ENCODE results near the gene PGF. TPM values are rescaled to one million over a fixed set of nuclear protein-coding genes. Genes with fewer than 3 reads are reported as not detected.

PGF gene
- total and polyA plus RNA-seq, 2 of the 13 experiments (the other 11 are each of a cell fraction or from before 2014, with no cell fraction given): 10.7 to 27.5 TPM

GRCh38 chr14:74984236-74985027 is 29.0 kb upstream of the PGF start:
- ATAC-seq (no peak), FAIRE-seq (no peak), DNase-seq (ENCODE audit: low spot score) (no peak)
- ChIA-PET POLR2A (no interaction called here), CTCF (ENCODE audit: low intra/inter-chr PET ratio, low total read pairs) (no interaction called here)
- Histone ChIP-seq H3K27me3 (ENCODE audit: control insufficient read depth in 1 of 2, insufficient read depth in 2 of 2, low read length in 2 of 2) (peaks cover 4 to 40% of the 10 kb centered on the region in 2 experiments; a peak in 4 of 5 replicates), H3K27ac (ENCODE audit: extremely low read length, insufficient read depth, low read length) (no peak overlapping the region), H2AFZ (ENCODE audit: low read length) (no peak overlapping the region), H3K79me2 (ENCODE audit: insufficient read depth, low read length) (no peaks in the 10 kb centered on the region), H3K36me3 (replicated peaks in 1 of 2; ENCODE audit: control insufficient read depth in 1 of 2, insufficient read depth in 2 of 2, low read length in 2 of 2) (no peaks in the 10 kb centered on the region), H3K4me3 (replicated peaks in 1 of 3; ENCODE audit: insufficient read depth in 1 of 3, low read depth in 2 of 3, low read length in 3 of 3) (no peak overlapping the region), H3K4me2 (ENCODE audit: low read depth, low read length) (no peak overlapping the region), H3K9me3 (ENCODE audit: low read length) (no peaks in the 10 kb centered on the region), H4K20me1 (ENCODE audit: insufficient read depth, low read length) (no peaks in the 10 kb centered on the region), H3K9ac (ENCODE audit: insufficient read depth, low read depth, low read length) (no peak overlapping the region), H3K4me1 (ENCODE audit: insufficient read depth, low read length) (peaks cover 14% of the 10 kb centered on the region)
- BruUV-seq (replicated peaks): no TSS peak
- in situ Hi-C loops (cut with HindIII; ENCODE audit: extremely low pct_ligation_motif_present, low pct_unique_long_range_greater_than_20kb): no loop called here
- WGBS (ENCODE audit: low lambda C conversion rate): 55% methylated on average over 10 of the region's 16 CpGs
- TF ChIP-seq TBP (CRISPR knock-in tag; IDR thresholded peaks at IDR 0.05) (no peak), TEAD2 (CRISPR knock-in tag; IDR thresholded peaks at IDR 0.05) (no peak), SALL2 (CRISPR knock-in tag; IDR thresholded peaks at IDR 0.05) (no peak), ZNF773 (CRISPR knock-in tag; IDR thresholded peaks at IDR 0.05; ENCODE audit: borderline replicate concordance) (no peak), SRY (CRISPR knock-in tag; IDR thresholded peaks at IDR 0.05) (no peak), ZNF691 (CRISPR knock-in tag; IDR thresholded peaks at IDR 0.05; ENCODE audit: borderline replicate concordance, low read depth) (no peak), FOXO1 (CRISPR knock-in tag; IDR thresholded peaks at IDR 0.05) (no peak), ZNF737 (CRISPR knock-in tag; IDR thresholded peaks at IDR 0.05; ENCODE audit: borderline replicate concordance) (no peak), RAD21 (CRISPR knock-in tag; IDR thresholded peaks at IDR 0.05) (no peak), PAX8 (CRISPR knock-in tag; IDR thresholded peaks at IDR 0.05; ENCODE audit: borderline replicate concordance) (no peak)
- TF ChIP-seq, protein P1, sequence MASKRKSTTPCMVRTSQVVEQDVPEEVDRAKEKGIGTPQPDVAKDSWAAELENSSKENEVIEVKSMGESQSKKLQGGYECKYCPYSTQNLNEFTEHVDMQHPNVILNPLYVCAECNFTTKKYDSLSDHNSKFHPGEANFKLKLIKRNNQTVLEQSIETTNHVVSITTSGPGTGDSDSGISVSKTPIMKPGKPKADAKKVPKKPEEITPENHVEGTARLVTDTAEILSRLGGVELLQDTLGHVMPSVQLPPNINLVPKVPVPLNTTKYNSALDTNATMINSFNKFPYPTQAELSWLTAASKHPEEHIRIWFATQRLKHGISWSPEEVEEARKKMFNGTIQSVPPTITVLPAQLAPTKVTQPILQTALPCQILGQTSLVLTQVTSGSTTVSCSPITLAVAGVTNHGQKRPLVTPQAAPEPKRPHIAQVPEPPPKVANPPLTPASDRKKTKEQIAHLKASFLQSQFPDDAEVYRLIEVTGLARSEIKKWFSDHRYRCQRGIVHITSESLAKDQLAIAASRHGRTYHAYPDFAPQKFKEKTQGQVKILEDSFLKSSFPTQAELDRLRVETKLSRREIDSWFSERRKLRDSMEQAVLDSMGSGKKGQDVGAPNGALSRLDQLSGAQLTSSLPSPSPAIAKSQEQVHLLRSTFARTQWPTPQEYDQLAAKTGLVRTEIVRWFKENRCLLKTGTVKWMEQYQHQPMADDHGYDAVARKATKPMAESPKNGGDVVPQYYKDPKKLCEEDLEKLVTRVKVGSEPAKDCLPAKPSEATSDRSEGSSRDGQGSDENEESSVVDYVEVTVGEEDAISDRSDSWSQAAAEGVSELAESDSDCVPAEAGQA (IDR thresholded peaks at IDR 0.05; ENCODE audit: low read depth): no peak
- TF ChIP-seq, protein P1 (CRISPR knock-in tag; IDR thresholded peaks at IDR 0.05; ENCODE audit: borderline replicate concordance): no peak
- TF ChIP-seq, protein P2, sequence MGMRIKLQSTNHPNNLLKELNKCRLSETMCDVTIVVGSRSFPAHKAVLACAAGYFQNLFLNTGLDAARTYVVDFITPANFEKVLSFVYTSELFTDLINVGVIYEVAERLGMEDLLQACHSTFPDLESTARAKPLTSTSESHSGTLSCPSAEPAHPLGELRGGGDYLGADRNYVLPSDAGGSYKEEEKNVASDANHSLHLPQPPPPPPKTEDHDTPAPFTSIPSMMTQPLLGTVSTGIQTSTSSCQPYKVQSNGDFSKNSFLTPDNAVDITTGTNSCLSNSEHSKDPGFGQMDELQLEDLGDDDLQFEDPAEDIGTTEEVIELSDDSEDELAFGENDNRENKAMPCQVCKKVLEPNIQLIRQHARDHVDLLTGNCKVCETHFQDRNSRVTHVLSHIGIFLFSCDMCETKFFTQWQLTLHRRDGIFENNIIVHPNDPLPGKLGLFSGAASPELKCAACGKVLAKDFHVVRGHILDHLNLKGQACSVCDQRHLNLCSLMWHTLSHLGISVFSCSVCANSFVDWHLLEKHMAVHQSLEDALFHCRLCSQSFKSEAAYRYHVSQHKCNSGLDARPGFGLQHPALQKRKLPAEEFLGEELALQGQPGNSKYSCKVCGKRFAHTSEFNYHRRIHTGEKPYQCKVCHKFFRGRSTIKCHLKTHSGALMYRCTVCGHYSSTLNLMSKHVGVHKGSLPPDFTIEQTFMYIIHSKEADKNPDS (CRISPR knock-in tag; IDR thresholded peaks at IDR 0.05): no peak
- intact Hi-C loops (cut with micrococcal nuclease; ENCODE audit: unreplicated experiment): no loop called here
